GM12878 (cell line): Measurements from ENCODE around the gene RPS6KC1. TPM values are rescaled to one million over a fixed set of nuclear protein-coding genes. Genes with fewer than 3 reads are reported as not detected.

Experiments
- ATAC-seq: fragments of 200-7000 bp; cut with Tn5 transposase; 3 replicates; pipeline ENCODE4 v1.9.1; 2020; ENCODE audit warnings: mild to moderate bottlenecking, moderate library complexity
- BruUV-seq: library from RNA; stranded (reverse); fragments of 400-500 nt; replicated peaks from 2 replicates; lab custom pipeline; 2021; lab: Mats Ljungman, UMichigan
- CTCF ChIA-PET: fragments of 300-600 bp; sonication (Branson Sonifier 250); formaldehyde crosslinking; extraction: SDS; loops from one replicate; lab custom pipeline; 2021; ENCODE audit warnings: inconsistent platforms; lab: Yijun Ruan, JAX
- POLR2A ChIA-PET: fragments of 350-600 bp; formaldehyde crosslinking; extraction: SDS; loops from one replicate; lab custom pipeline; 2021; ENCODE audit warnings: inconsistent platforms; lab: Charles Lee
- RAD21 ChIA-PET: fragments of 300-600 bp; sonication (Branson Sonifier 250); formaldehyde crosslinking; loops from one replicate; lab custom pipeline; 2023; ENCODE audit warnings: antibody characterized with exemption; ENCODE audit not compliant: unreplicated experiment; lab: Charles Lee
- SMC1A ChIA-PET: fragments of 300-600 bp; sonication (Branson Sonifier 250); formaldehyde crosslinking; loops from one replicate; lab custom pipeline; 2023; ENCODE audit not compliant: unreplicated experiment, uncharacterized antibody; lab: Charles Lee
- DNase-seq: peaks from one replicate; pipeline ENCODE4 v3.0.0-alpha.2; 2011; ENCODE audit warnings: low read depth, low spot score
- FAIRE-seq: peaks from 3 replicates; lab custom pipeline; 2011; peaks lifted over from hg19 to GRCh38; lab: Jason Lieb, UNC
- H2AFZ ChIP-seq: 2 replicates; pipeline ENCODE4 v1.6.0; 2011; ENCODE audit warnings: low read depth, low read length, control low read depth; ENCODE audit not compliant: control insufficient read depth
- H3K27ac ChIP-seq: 2 replicates; pipeline ENCODE4 v1.5.1; 2011; ENCODE audit warnings: control low read depth; ENCODE audit not compliant: control insufficient read depth, insufficient read depth
- H3K27me3 ChIP-seq, 2 experiments: replicated peaks in 1 of 2; 2 replicates each; pipeline versions ENCODE4 v1.6.0 to v1.6.1; 2011; ENCODE audit warnings: low read length in 1 of 2; ENCODE audit not compliant: control insufficient read depth in 2 of 2, insufficient read depth in 2 of 2
- H3K36me3 ChIP-seq, 2 experiments: 2 replicates each; pipeline ENCODE4 v1.5.1; 2011; ENCODE audit warnings: low read length in 1 of 2; ENCODE audit not compliant: control insufficient read depth in 2 of 2, insufficient read depth in 2 of 2
- H3K4me1 ChIP-seq: 2 replicates; pipeline ENCODE4 v1.6.1; 2011; ENCODE audit warnings: mild to moderate bottlenecking, low read length, moderate library complexity, mixed read lengths; ENCODE audit not compliant: control insufficient read depth, insufficient read depth
- H3K4me2 ChIP-seq: 2 replicates; pipeline ENCODE4 v1.6.0; 2011; ENCODE audit warnings: control low read depth; ENCODE audit not compliant: control insufficient read depth, insufficient read depth
- H3K4me3 ChIP-seq: fragments of 200-600 bp; sonication (generic); 2 replicates; pipeline ENCODE4 v1.5.1; 2016
- H3K79me2 ChIP-seq: 2 replicates; pipeline ENCODE4 v1.6.0; 2011; ENCODE audit warnings: low read length; ENCODE audit not compliant: control insufficient read depth, insufficient read depth
- H3K9ac ChIP-seq: 2 replicates; pipeline ENCODE4 v1.8.0; 2011; ENCODE audit warnings: low read length, control low read depth, mixed read lengths; ENCODE audit not compliant: control insufficient read depth, insufficient read depth
- H3K9me3 ChIP-seq: replicated peaks from 3 replicates; pipeline ENCODE4 v1.5.1; 2011; ENCODE audit warnings: mild to moderate bottlenecking, low read length; ENCODE audit not compliant: control insufficient read depth, insufficient read depth
- H4K20me1 ChIP-seq: 2 replicates; pipeline ENCODE4 v1.6.0; 2011; ENCODE audit not compliant: control insufficient read depth, insufficient read depth
- EED ChIP-seq: sonication (generic); IDR thresholded peaks from 2 replicates; pipeline ENCODE4 v1.6.1; 2016; ENCODE audit warnings: antibody characterized with exemption, low read depth
- ESRRA ChIP-seq: IDR thresholded peaks from 2 replicates; pipeline ENCODE4 v1.6.1; 2012; ENCODE audit warnings: mild to moderate bottlenecking, low read length, improper control_type of control experiment
- EZH2 ChIP-seq: IDR thresholded peaks from 2 replicates; pipeline ENCODE4 v1.6.1; 2012; ENCODE audit warnings: low read depth, mild to moderate bottlenecking, control low read depth, inconsistent platforms, low read length, borderline replicate concordance; ENCODE audit not compliant: control insufficient read depth
- GATAD2B ChIP-seq: fragments of 450-650 bp; conservative IDR thresholded peaks from 2 replicates; pipeline ENCODE4 v1.6.1; 2017; ENCODE audit warnings: low read depth, mild to moderate bottlenecking, moderate library complexity
- PAX8 ChIP-seq: fragments of 450-650 bp; IDR thresholded peaks from 2 replicates; pipeline ENCODE4 v1.6.1; 2017; ENCODE audit warnings: mild to moderate bottlenecking, moderate library complexity
- SMC3 ChIP-seq: IDR thresholded peaks from 2 replicates; pipeline ENCODE4 v1.6.1; 2011; ENCODE audit warnings: low read length, improper control_type of control experiment, borderline replicate concordance
- SRF ChIP-seq, 2 experiments: IDR thresholded peaks; 2 replicates each; pipeline ENCODE4 v1.6.1; 2011; ENCODE audit warnings: low read depth in 2 of 2, low read length in 2 of 2, mild to moderate bottlenecking in 1 of 2, moderate library complexity in 1 of 2
- ZBED1 ChIP-seq: IDR thresholded peaks from 2 replicates; pipeline ENCODE4 v1.6.1; 2016; ENCODE audit warnings: borderline replicate concordance
- ZBTB40 ChIP-seq: fragments of 450-650 bp; IDR thresholded peaks from 2 replicates; pipeline ENCODE4 v1.6.1; 2016; ENCODE audit warnings: mild to moderate bottlenecking, moderate library complexity, borderline replicate concordance
- WGBS: methylation state at CpG from one replicate; pipeline ENCODE4 v1.1.6; 2016; ENCODE audit warnings: low lambda C conversion rate; ENCODE audit not compliant: insufficient replicate concordance, insufficient coverage; ENCODE audit errors: missing lambda C conversion rate; 5-methylcytosine and 5-hydroxymethylcytosine counted together
- in situ Hi-C: fragments of 300-500 bp; cut with MboI; formaldehyde crosslinking; loops from 9 replicates; pipeline ENCODE4 v1.14.3; 2018; ENCODE audit warnings: mixed read lengths
- intact Hi-C: fragments of 100-400 bp; cut with micrococcal nuclease; formaldehyde crosslinking; loops from one replicate; pipeline ENCODE4 v1.14.2; 2022; ENCODE audit not compliant: unreplicated experiment
- polyA plus RNA-seq, 11 experiments: library from polyadenylated mRNA; depleted of rRNA in 4 of 11; unstranded in 6 of 11; stranded (reverse) in 5 of 11; fragments of >200 nt; fragmentation: Nextera tagmentation in 4 of 11; fragmentation: Illumina TruSeq in 1 of 11; extraction: Ambion mirVana in 4 of 11; extraction: Trizol in 1 of 11; gene quantifications; 1 replicate in 1 of 11; 2 replicates in 10 of 11; pipeline versions ENCODE4 v1.2.1 to v1.2.3, GENCODE V29; 2011 to 2016; ENCODE audit warnings: inconsistent platforms in 2 of 11, missing spikeins in 2 of 11, low read depth in 1 of 11
- total RNA-seq, 4 experiments: library from RNA; depleted of rRNA in 3 of 4; stranded (reverse); fragments of >200 nt in 3 of 4; fragmentation: Illumina TruSeq in 1 of 4; extraction: Trizol in 1 of 4; gene quantifications; 2 replicates each; pipeline versions ENCODE4 v1.2.1 to v1.2.3, GENCODE V29; 2013 to 2021

RPS6KC1 gene
- total and polyA plus RNA-seq, 10 of the 15 experiments (the other 5 are each of a cell fraction or from before 2014, with no cell fraction given), result 2.9 to 17.3 (median 12.2) TPM

GRCh38 chr1:213221209-213221608, 170.2 kb downstream of the RPS6KC1 start:
- in situ Hi-C loops, result no loop called here
- no peak for FAIRE-seq

More at GRCh38 chr1:213221209-213221608, 170.2 kb downstream of the RPS6KC1 start:
- TF ChIP-seq EED (no peak), ZBTB40 (no peak), GATAD2B (no peak), PAX8 (no peak), ZBED1 (no peak), SMC3 (no peak), ESRRA (no peak), SRF (IDR thresholded peaks at IDR 0.05; ENCODE audit: low read depth in 2 of 2, low read length in 2 of 2) (no peak), EZH2 (no peak)
- Histone ChIP-seq H4K20me1 (no peaks in the 10 kb centered on the region), H3K9me3 (no peaks in the 10 kb centered on the region), H3K4me2 (no peak overlapping the region), H3K27ac (no peak overlapping the region), H3K36me3 (no peaks in the 10 kb centered on the region; a peak in 1 of 4 replicates), H3K27me3 (no peaks in the 10 kb centered on the region), H3K4me3 (no peak overlapping the region), H2AFZ (no peak overlapping the region), H3K79me2 (no peaks in the 10 kb centered on the region), H3K9ac (no peak overlapping the region), H3K4me1 (no peaks in the 10 kb centered on the region)
- intact Hi-C loops, result no loop called here
- 86% methylated on average over 4 of the region's 4 CpGs for WGBS
- DNase-seq, result no peak
- ChIA-PET RAD21 (no interaction called here), POLR2A (no interaction called here), CTCF (no interaction called here), SMC1A (no interaction called here)
- no TSS peak for BruUV-seq
- no peak for ATAC-seq
